HepG2 (cell line): Measurements from ENCODE around the gene ZBTB21. TPM values are rescaled to one million over a fixed set of nuclear protein-coding genes. Genes with fewer than 3 reads are reported as not detected.

ENCODE experiments used
- DMAP1 ChIP-seq: IDR thresholded peaks from 2 replicates; pipeline ENCODE4 v1.6.1; 2016
- EHMT2 ChIP-seq: fragments of 200-600 bp; sonication (generic); IDR thresholded peaks from 2 replicates; pipeline ENCODE4 v1.7.0; 2017; ENCODE audit warnings: antibody characterized with exemption, low read depth, low read length, borderline replicate concordance
- FOXK1 ChIP-seq: sonication (generic); formaldehyde crosslinking; IDR thresholded peaks from 2 replicates; pipeline ENCODE4 v1.4.0; 2020; ENCODE audit warnings: low read depth, missing genetic modification reagents, borderline replicate concordance
- KDM4B ChIP-seq: sonication (generic); formaldehyde crosslinking; IDR thresholded peaks from 2 replicates; pipeline ENCODE4 v1.4.0; 2020; ENCODE audit warnings: missing genetic modification reagents
- KDM6A ChIP-seq: IDR thresholded peaks from 2 replicates; pipeline ENCODE4 v1.6.1; 2016; ENCODE audit warnings: low read depth
- NCOA5 ChIP-seq: sonication (generic); formaldehyde crosslinking; IDR thresholded peaks from 2 replicates; pipeline ENCODE4 v1.4.0; 2020; ENCODE audit warnings: missing genetic modification reagents
- NCOR1 ChIP-seq: fragments of 200-600 bp; sonication (generic); IDR thresholded peaks from 2 replicates; pipeline ENCODE4 v1.7.0; 2017; ENCODE audit warnings: antibody characterized with exemption, low read length, borderline replicate concordance
- RBM39 ChIP-seq: fragments of 200-400 bp; formaldehyde crosslinking; IDR thresholded peaks from one replicate; pipeline ENCODE4 v1.6.1; 2018; ENCODE audit warnings: antibody characterized with exemption, mild to moderate bottlenecking, low read depth, low read length; ENCODE audit not compliant: poor library complexity, severe bottlenecking
- SIX1 ChIP-seq: sonication (generic); formaldehyde crosslinking; IDR thresholded peaks from 2 replicates; pipeline ENCODE4 v1.4.0; 2020; ENCODE audit warnings: missing genetic modification reagents, borderline replicate concordance
- SP4 ChIP-seq: sonication (generic); formaldehyde crosslinking; IDR thresholded peaks from 2 replicates; pipeline ENCODE4 v1.8.1; 2023; ENCODE audit warnings: mild to moderate bottlenecking, missing genetic modification reagents
- SYNCRIP ChIP-seq: fragments of 200-400 bp; formaldehyde crosslinking; IDR thresholded peaks from 2 replicates; pipeline ENCODE4 v1.6.1; 2018; ENCODE audit warnings: mild to moderate bottlenecking, low read depth, low read length; ENCODE audit not compliant: insufficient read depth
- TRIM24 ChIP-seq: sonication (generic); formaldehyde crosslinking; IDR thresholded peaks from 2 replicates; pipeline ENCODE4 v1.8.0; 2022; ENCODE audit warnings: mild to moderate bottlenecking, missing genetic modification reagents
- ZNF264 ChIP-seq: sonication (generic); formaldehyde crosslinking; IDR thresholded peaks from 2 replicates; pipeline ENCODE4 v1.4.0; 2020; ENCODE audit warnings: missing genetic modification reagents
- ZNF296 ChIP-seq: sonication (generic); formaldehyde crosslinking; conservative IDR thresholded peaks from 2 replicates; pipeline ENCODE4 v1.5.0; 2020; ENCODE audit warnings: mild to moderate bottlenecking, missing genetic modification reagents
- polyA plus RNA-seq, 8 experiments: library from polyadenylated mRNA; depleted of rRNA in 3 of 8; stranded (reverse) in 7 of 8; unstranded in 1 of 8; fragments of >200 nt; fragmentation: Illumina TruSeq in 4 of 8; extraction: Trizol in 4 of 8; gene quantifications; 2 replicates each; pipeline versions ENCODE4 v1.2.1 to v1.2.3, GENCODE V29; 2011 to 2016; ENCODE audit warnings: low read depth in 4 of 8, missing spikeins in 1 of 8, mixed read lengths in 1 of 8; ENCODE audit not compliant: insufficient read depth in 1 of 8
- total RNA-seq, 5 experiments: library from RNA; depleted of rRNA; stranded (reverse); fragments of >200 nt; fragmentation: Illumina TruSeq; extraction: Trizol; gene quantifications; 2 replicates each; pipeline ENCODE4 v1.2.3, GENCODE V29; 2016; ENCODE audit warnings: low read depth in 1 of 5
- TF ChIP-seq, protein P1 (sequence below): IDR thresholded peaks from 2 replicates; pipeline ENCODE4 v1.4.0; 2020; ENCODE audit warnings: mild to moderate bottlenecking, missing genetic modification reagents
- TF ChIP-seq, protein P2 (sequence below): sonication (generic); formaldehyde crosslinking; conservative IDR thresholded peaks from 2 replicates; pipeline ENCODE4 v1.8.0; 2022; ENCODE audit warnings: mild to moderate bottlenecking, moderate library complexity, missing genetic modification reagents
- TF ChIP-seq, protein P3 (sequence below): IDR thresholded peaks from 2 replicates; pipeline ENCODE4 v1.6.1; 2012; ENCODE audit warnings: low read depth, low read length, improper control_type of control experiment
- TF ChIP-seq, protein P4 (sequence below): IDR thresholded peaks from 2 replicates; pipeline ENCODE4 v1.6.1; 2016

The ZBTB21 gene
- total and polyA plus RNA-seq, 2 of the 13 experiments (the other 11 are each of a cell fraction or from before 2014, with no cell fraction given), result 4.5 to 6.1 TPM

DNA sequence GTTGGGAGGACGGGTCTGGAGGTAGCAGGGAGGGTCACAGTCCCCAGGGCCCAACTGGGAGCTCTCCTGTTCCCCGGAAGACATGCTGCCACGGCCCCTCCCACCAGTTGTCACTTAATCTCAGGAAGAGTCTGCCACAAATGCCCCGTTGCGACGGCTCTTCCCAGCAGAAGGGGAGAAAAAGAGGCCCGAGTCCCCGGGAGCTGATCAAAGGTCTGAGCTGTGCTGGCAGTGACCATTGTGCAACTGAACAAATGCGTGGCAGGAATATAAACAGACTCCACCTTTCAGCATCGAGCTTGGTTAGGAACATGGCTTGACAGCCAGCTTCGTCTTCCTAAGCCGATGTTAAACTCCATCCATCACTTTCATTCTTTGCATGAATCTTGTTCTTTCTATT, 27.8 kb upstream of the ZBTB21 start (continued):
- no peak for TF ChIP-seq ZNF296 (CRISPR knock-in tag)
- TF ChIP-seq DMAP1 (CRISPR knock-in tag), result peak; percentile 56; the same call in 1 of the 2 replicates
- TF ChIP-seq RBM39, result no peak
- TF ChIP-seq NCOR1, result no peak; the same call in 1 of the 2 replicates
- TF ChIP-seq, protein P1, sequence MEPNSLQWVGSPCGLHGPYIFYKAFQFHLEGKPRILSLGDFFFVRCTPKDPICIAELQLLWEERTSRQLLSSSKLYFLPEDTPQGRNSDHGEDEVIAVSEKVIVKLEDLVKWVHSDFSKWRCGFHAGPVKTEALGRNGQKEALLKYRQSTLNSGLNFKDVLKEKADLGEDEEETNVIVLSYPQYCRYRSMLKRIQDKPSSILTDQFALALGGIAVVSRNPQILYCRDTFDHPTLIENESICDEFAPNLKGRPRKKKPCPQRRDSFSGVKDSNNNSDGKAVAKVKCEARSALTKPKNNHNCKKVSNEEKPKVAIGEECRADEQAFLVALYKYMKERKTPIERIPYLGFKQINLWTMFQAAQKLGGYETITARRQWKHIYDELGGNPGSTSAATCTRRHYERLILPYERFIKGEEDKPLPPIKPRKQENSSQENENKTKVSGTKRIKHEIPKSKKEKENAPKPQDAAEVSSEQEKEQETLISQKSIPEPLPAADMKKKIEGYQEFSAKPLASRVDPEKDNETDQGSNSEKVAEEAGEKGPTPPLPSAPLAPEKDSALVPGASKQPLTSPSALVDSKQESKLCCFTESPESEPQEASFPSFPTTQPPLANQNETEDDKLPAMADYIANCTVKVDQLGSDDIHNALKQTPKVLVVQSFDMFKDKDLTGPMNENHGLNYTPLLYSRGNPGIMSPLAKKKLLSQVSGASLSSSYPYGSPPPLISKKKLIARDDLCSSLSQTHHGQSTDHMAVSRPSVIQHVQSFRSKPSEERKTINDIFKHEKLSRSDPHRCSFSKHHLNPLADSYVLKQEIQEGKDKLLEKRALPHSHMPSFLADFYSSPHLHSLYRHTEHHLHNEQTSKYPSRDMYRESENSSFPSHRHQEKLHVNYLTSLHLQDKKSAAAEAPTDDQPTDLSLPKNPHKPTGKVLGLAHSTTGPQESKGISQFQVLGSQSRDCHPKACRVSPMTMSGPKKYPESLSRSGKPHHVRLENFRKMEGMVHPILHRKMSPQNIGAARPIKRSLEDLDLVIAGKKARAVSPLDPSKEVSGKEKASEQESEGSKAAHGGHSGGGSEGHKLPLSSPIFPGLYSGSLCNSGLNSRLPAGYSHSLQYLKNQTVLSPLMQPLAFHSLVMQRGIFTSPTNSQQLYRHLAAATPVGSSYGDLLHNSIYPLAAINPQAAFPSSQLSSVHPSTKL, result peak; percentile 74
- peak; percentile 85 for TF ChIP-seq ZNF264 (CRISPR knock-in tag)
- TF ChIP-seq TRIM24 (CRISPR knock-in tag), result peak; percentile 53; the same call in 1 of the 2 replicates
- peak; percentile 78; the same call in 1 of the 2 replicates for TF ChIP-seq FOXK1 (CRISPR knock-in tag)
- TF ChIP-seq SP4 (CRISPR knock-in tag), result no peak
- TF ChIP-seq EHMT2, result no peak
- 0 out of 2 replicates have a peak, but pooled peaks have one; percentile 72 for TF ChIP-seq KDM4B
- TF ChIP-seq SIX1 (CRISPR knock-in tag), result peak; percentile 43; the same call in 1 of the 2 replicates
- TF ChIP-seq NCOA5 (CRISPR knock-in tag), result no peak
- TF ChIP-seq SYNCRIP, result no peak
- TF ChIP-seq, protein P2, sequence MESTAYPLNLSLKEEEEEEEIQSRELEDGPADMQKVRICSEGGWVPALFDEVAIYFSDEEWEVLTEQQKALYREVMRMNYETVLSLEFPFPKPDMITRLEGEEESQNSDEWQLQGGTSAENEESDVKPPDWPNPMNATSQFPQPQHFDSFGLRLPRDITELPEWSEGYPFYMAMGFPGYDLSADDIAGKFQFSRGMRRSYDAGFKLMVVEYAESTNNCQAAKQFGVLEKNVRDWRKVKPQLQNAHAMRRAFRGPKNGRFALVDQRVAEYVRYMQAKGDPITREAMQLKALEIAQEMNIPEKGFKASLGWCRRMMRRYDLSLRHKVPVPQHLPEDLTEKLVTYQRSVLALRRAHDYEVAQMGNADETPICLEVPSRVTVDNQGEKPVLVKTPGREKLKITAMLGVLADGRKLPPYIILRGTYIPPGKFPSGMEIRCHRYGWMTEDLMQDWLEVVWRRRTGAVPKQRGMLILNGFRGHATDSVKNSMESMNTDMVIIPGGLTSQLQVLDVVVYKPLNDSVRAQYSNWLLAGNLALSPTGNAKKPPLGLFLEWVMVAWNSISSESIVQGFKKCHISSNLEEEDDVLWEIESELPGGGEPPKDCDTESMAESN (CRISPR knock-in tag), result 0 out of 2 replicates have a peak, but pooled peaks have one; percentile 37
- 0 out of 2 replicates have a peak, but pooled peaks have one; percentile 49 for TF ChIP-seq KDM6A (CRISPR knock-in tag)
- TF ChIP-seq, protein P3, sequence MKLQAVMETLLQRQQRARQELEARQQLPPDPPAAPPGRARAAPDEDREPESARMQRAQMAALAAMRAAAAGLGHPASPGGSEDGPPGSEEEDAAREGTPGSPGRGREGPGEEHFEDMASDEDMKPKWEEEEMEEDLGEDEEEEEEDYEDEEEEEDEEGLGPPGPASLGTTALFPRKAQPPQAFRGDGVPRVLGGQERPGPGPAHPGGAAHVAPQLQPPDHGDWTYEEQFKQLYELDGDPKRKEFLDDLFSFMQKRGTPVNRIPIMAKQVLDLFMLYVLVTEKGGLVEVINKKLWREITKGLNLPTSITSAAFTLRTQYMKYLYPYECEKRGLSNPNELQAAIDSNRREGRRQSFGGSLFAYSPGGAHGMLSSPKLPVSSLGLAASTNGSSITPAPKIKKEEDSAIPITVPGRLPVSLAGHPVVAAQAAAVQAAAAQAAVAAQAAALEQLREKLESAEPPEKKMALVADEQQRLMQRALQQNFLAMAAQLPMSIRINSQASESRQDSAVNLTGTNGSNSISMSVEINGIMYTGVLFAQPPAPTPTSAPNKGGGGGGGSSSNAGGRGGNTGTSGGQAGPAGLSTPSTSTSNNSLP, result no peak
- TF ChIP-seq, protein P4, sequence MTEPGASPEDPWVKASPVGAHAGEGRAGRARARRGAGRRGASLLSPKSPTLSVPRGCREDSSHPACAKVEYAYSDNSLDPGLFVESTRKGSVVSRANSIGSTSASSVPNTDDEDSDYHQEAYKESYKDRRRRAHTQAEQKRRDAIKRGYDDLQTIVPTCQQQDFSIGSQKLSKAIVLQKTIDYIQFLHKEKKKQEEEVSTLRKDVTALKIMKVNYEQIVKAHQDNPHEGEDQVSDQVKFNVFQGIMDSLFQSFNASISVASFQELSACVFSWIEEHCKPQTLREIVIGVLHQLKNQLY (CRISPR knock-in tag), result no peak
